Activated CD8-positive, alpha-beta T cell treated with anti-CD3 and anti-CD28 coated beads for 36 hours (primary cell): Measurements from ENCODE around the gene GABBR2. TPM values are rescaled to one million over a fixed set of nuclear protein-coding genes. Genes with fewer than 3 reads are reported as not detected.

Source experiments
- ATAC-seq: fragments of 200-7000 bp; cut with Tn5 transposase; one replicate; pipeline ENCODE4 v1.10.0; 2021; ENCODE audit warnings: mild to moderate bottlenecking, moderate library complexity
- CTCF ChIA-PET: fragments of 350-600 bp; sonication (Branson Sonifier 250); formaldehyde crosslinking; loops from one replicate; lab custom pipeline; 2021; ENCODE audit warnings: antibody characterized with exemption; lab: Charles Lee
- POLR2A ChIA-PET: fragments of 350-600 bp; sonication (Branson Sonifier 250); formaldehyde crosslinking; loops from one replicate; lab custom pipeline; 2021; ENCODE audit warnings: antibody characterized with exemption; lab: Charles Lee
- DNase-seq: peaks from one replicate; pipeline ENCODE4 v3.0.0-alpha.2; 2020
- H3K27ac Mint-ChIP-seq: one replicate; pipeline ENCODE4 v1.8.0; 2021; ENCODE audit warnings: mild to moderate bottlenecking, mixed read lengths
- H3K27me3 Mint-ChIP-seq: one replicate; pipeline ENCODE4 v1.8.0; 2021; ENCODE audit warnings: mixed read lengths
- H3K36me3 Mint-ChIP-seq: one replicate; pipeline ENCODE4 v1.8.0; 2021; ENCODE audit warnings: low read depth, mixed read lengths
- H3K4me1 Mint-ChIP-seq: one replicate; pipeline ENCODE4 v1.8.0; 2021; ENCODE audit warnings: low read depth, mixed read lengths
- H3K4me3 Mint-ChIP-seq: one replicate; pipeline ENCODE4 v1.8.0; 2021; ENCODE audit warnings: mild to moderate bottlenecking, moderate library complexity, mixed read lengths
- H3K9me3 Mint-ChIP-seq: one replicate; pipeline ENCODE4 v1.8.0; 2021; ENCODE audit warnings: mixed read lengths
- CTCF ChIP-seq: fragments of 200-600 bp; IDR thresholded peaks from one replicate; pipeline ENCODE4 v1.8.0; 2022; ENCODE audit warnings: antibody characterized with exemption, mild to moderate bottlenecking
- intact Hi-C: fragments of 100-400 bp; cut with micrococcal nuclease; formaldehyde crosslinking; loops from one replicate; pipeline ENCODE4 v1.10.0; 2022
- total RNA-seq, 2 experiments: library from RNA; stranded (reverse); gene quantifications; one replicate each; pipeline ENCODE4 v1.2.3, GENCODE V29; 2021

GABBR2 gene
- total RNA-seq, 2 experiments from 2014 or later: not detected

GRCh38 chr9:98558575-98558974, 150.2 kb downstream of the GABBR2 start:
- Mint-ChIP-seq H3K27me3 (peaks cover 9% of the 10 kb centered on the region), H3K27ac (no peak overlapping the region)
- intact Hi-C loops: no loop called here

GRCh38 chr9:98556511-98556910, 152.2 kb downstream of the GABBR2 start:
- Mint-ChIP-seq H3K4me1 (no peaks in the 10 kb centered on the region), H3K27me3 (peaks cover 10% of the 10 kb centered on the region), H3K4me3 (no peak overlapping the region), H3K27ac (no peak overlapping the region), H3K9me3 (no peaks in the 10 kb centered on the region), H3K36me3 (no peaks in the 10 kb centered on the region)
- no peak for DNase-seq
- intact Hi-C loops: no loop called here
- ATAC-seq: no peak
- ChIA-PET POLR2A (no interaction called here), CTCF (no interaction called here)
- TF ChIP-seq CTCF: no peak

More at GRCh38 chr9:98558575-98558974, 150.2 kb downstream of the GABBR2 start:
- POLR2A ChIA-PET: no interaction called here
- Mint-ChIP-seq H3K9me3 (no peaks in the 10 kb centered on the region), H3K4me3 (no peak overlapping the region), H3K4me1 (no peaks in the 10 kb centered on the region), H3K36me3 (no peaks in the 10 kb centered on the region)
- no peak for TF ChIP-seq CTCF
- CTCF ChIA-PET: no interaction called here
- DNase-seq (no peak), ATAC-seq (no peak)

- CTCF ChIA-PET: no interaction called here
- intact Hi-C loops: no loop called here
- H3K4me3 Mint-ChIP-seq: no peak overlapping the region
- H3K4me1 Mint-ChIP-seq: no peaks in the 10 kb centered on the region
- ATAC-seq (no peak), DNase-seq (no peak)
- no peak overlapping the region for H3K27ac Mint-ChIP-seq
- no peaks in the 10 kb centered on the region for H3K9me3 Mint-ChIP-seq
- H3K36me3 Mint-ChIP-seq: no peaks in the 10 kb centered on the region
- TF ChIP-seq CTCF: no peak
- H3K27me3 Mint-ChIP-seq: peaks cover 10% of the 10 kb centered on the region
- POLR2A ChIA-PET: no interaction called here
Measured at GRCh38 chr9:98555651-98556465, 152.9 kb downstream of the GABBR2 start.

GRCh38 chr9:98554752-98555151, 154.0 kb downstream of the GABBR2 start:
- Mint-ChIP-seq H3K36me3 (no peaks in the 10 kb centered on the region), H3K4me1 (no peaks in the 10 kb centered on the region), H3K27ac (no peak overlapping the region), H3K4me3 (no peak overlapping the region), H3K27me3 (peaks cover 10% of the 10 kb centered on the region), H3K9me3 (no peaks in the 10 kb centered on the region)
- ChIA-PET POLR2A (no interaction called here), CTCF (no interaction called here)
- ATAC-seq (no peak), DNase-seq (no peak)
- intact Hi-C loops: no loop called here
- no peak for TF ChIP-seq CTCF

- Mint-ChIP-seq H3K4me3 (no peak overlapping the region), H3K27ac (no peak overlapping the region), H3K36me3 (no peaks in the 10 kb centered on the region), H3K9me3 (no peaks in the 10 kb centered on the region), H3K27me3 (peaks cover 14% of the 10 kb centered on the region), H3K4me1 (no peaks in the 10 kb centered on the region)
- TF ChIP-seq CTCF: no peak
- DNase-seq: no peak
- ATAC-seq: no peak
- ChIA-PET POLR2A (interaction anchor here (1.1 kb wide), 1 partner anchor 15 kb away, joined by 3 read pairs; no protein-coding TSS in a partner anchor), CTCF (no interaction called here)
- intact Hi-C loops: no loop called here
Measured at GRCh38 chr9:98552331-98552730, 156.4 kb downstream of the GABBR2 start.
